Measurements from ENCODE around the gene SCRT2.

DNA sequence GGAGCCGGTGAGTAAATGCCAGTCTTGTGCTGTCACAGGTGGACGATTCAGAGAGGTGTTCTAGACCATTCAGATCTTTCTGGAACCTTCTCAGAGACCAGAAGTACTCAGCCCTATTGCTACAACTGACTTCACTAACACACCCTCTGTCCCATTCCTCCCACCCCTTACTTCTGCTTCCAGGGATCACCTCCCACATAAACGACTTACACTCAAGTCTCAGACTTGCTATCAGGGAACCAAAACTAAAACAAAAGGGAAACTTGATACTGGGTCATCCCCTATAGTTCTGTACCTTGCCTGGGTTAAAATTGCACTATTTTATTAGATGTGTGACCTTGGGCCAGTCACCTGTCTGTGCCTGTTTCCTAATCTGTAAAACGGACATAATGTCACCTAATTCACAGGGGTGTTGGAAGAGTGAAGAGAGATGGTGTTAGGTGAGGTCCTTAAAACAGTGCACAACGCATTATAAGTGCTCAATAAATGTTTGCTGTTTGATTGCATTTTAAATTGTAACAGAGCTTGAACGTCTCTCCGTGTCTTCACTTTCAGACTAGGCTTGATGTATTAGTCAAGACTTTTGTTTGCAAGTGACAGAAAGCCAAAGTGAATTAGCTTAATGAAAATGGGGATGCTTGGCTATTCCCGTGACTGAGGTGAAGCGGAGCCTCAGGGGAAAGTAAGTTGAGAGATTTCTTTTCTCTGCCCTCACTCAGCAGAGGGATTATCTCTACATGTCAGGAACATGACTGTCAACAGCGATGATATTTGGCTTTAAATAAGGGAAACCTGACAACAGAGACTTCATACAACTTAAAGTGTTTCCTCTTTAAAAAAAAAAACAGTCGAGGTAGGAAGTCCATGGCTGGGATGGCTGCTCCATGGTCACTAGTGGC is 19.6 kb downstream of the SCRT2 start:
- no peak for TF ChIP-seq SUZ12 (IDR thresholded peaks at IDR 0.05)
- TF ChIP-seq, protein P1, sequence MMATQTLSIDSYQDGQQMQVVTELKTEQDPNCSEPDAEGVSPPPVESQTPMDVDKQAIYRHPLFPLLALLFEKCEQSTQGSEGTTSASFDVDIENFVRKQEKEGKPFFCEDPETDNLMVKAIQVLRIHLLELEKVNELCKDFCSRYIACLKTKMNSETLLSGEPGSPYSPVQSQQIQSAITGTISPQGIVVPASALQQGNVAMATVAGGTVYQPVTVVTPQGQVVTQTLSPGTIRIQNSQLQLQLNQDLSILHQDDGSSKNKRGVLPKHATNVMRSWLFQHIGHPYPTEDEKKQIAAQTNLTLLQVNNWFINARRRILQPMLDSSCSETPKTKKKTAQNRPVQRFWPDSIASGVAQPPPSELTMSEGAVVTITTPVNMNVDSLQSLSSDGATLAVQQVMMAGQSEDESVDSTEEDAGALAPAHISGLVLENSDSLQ (IDR thresholded peaks at IDR 0.05): no peak
- TF ChIP-seq HDGF (IDR thresholded peaks at IDR 0.05; ENCODE audit: borderline replicate concordance): no peak
- no peak for TF ChIP-seq ZNF384 (IDR thresholded peaks at IDR 0.05)
- TF ChIP-seq TARDBP (IDR thresholded peaks at IDR 0.05): no peak
